ENCODE measurements around the gene CLMN. TPM values are rescaled to one million over a fixed set of nuclear protein-coding genes. Genes with fewer than 3 reads are reported as not detected.

The CLMN gene
- total RNA-seq, 3 donors from 2014 or later (not counting 1 experiment from before 2014, with no cell fraction given) = 0.80 to 2.0 (median 1.8) TPM

- no peaks in the 10 kb centered on the region for H3K27me3 ChIP-seq (ENCODE audit: control insufficient read depth, insufficient read depth, low read length)
- no peak overlapping the region for H3K27ac ChIP-seq (ENCODE audit: low read length)
- ATAC-seq = no peak
- TF ChIP-seq, protein P1, sequence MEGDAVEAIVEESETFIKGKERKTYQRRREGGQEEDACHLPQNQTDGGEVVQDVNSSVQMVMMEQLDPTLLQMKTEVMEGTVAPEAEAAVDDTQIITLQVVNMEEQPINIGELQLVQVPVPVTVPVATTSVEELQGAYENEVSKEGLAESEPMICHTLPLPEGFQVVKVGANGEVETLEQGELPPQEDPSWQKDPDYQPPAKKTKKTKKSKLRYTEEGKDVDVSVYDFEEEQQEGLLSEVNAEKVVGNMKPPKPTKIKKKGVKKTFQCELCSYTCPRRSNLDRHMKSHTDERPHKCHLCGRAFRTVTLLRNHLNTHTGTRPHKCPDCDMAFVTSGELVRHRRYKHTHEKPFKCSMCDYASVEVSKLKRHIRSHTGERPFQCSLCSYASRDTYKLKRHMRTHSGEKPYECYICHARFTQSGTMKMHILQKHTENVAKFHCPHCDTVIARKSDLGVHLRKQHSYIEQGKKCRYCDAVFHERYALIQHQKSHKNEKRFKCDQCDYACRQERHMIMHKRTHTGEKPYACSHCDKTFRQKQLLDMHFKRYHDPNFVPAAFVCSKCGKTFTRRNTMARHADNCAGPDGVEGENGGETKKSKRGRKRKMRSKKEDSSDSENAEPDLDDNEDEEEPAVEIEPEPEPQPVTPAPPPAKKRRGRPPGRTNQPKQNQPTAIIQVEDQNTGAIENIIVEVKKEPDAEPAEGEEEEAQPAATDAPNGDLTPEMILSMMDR (IDR thresholded peaks at IDR 0.05) = no peak
- Mint-ChIP-seq H3K4me3 (no peak overlapping the region), H3K36me3 (no peaks in the 10 kb centered on the region), H3K4me1 (peaks cover 0 to 6% of the 10 kb centered on the region in 2 donors), H3K27ac (no peak overlapping the region), H3K9me3 (no peaks in the 10 kb centered on the region), H3K27me3 (ENCODE audit: low read depth in 2 of 2) (peaks cover 31 to 36% of the 10 kb centered on the region in 2 donors)
- intact Hi-C loops (cut with micrococcal nuclease) = no loop called here
- no peak for DNase-seq
- no peaks in the 10 kb centered on the region for H3K4me1 ChIP-seq (ENCODE audit: control insufficient read depth, insufficient read depth, low read length)
- 72% methylated on average over 6 of the region's 6 CpGs for WGBS (ENCODE audit: insufficient coverage)
- no peaks in the 10 kb centered on the region for H3K9me3 ChIP-seq (ENCODE audit: control insufficient read depth, insufficient read depth, low read length)
- H3K36me3 ChIP-seq (ENCODE audit: control insufficient read depth, insufficient read depth, low read length) = no peaks in the 10 kb centered on the region
- no peak overlapping the region for H3K4me3 ChIP-seq (ENCODE audit: low read length)
These were observed 135.9 kb downstream of the CLMN start for GRCh38 chr14:95183532-95184412.

DNA sequence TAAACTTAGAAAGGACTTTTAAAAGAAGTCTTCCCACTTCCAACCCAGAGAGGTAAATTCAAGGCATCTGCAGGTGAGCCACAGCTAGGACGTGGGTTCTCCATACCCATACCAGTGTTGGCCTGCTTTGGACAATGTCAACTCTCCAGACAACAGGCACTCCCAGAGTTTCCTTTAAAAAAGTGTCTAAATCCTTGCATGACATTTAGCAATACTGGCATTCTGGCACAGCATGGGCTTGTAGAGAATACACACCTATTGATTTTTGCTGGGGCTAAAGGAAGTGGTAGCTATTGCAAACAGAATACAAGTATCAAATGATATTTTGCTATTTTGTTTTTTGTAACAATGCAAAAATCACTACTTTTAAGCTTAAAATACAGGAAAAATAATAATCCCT is 136.6 kb downstream of the CLMN start:
- Histone ChIP-seq H3K4me1 (ENCODE audit: control insufficient read depth, insufficient read depth, low read length) (no peaks in the 10 kb centered on the region), H3K36me3 (ENCODE audit: control insufficient read depth, insufficient read depth, low read length) (no peaks in the 10 kb centered on the region), H3K9me3 (ENCODE audit: control insufficient read depth, insufficient read depth, low read length) (no peaks in the 10 kb centered on the region), H3K4me3 (ENCODE audit: low read length) (no peak overlapping the region), H3K27me3 (ENCODE audit: control insufficient read depth, insufficient read depth, low read length) (no peaks in the 10 kb centered on the region), H3K27ac (ENCODE audit: low read length) (no peak overlapping the region)
- TF ChIP-seq, protein P1 (IDR thresholded peaks at IDR 0.05) = no peak
- Mint-ChIP-seq H3K36me3 (no peaks in the 10 kb centered on the region), H3K9me3 (no peaks in the 10 kb centered on the region), H3K27ac (no peak overlapping the region), H3K4me1 (peaks cover 0 to 6% of the 10 kb centered on the region in 2 donors), H3K27me3 (ENCODE audit: low read depth in 2 of 2) (peaks cover 26 to 33% of the 10 kb centered on the region in 2 donors), H3K4me3 (no peak overlapping the region)
- DNase-seq (no peak), ATAC-seq (no peak)
- intact Hi-C loops (cut with micrococcal nuclease) = no loop called here
- 75% methylated on average over 1 of the region's 1 CpG for WGBS (ENCODE audit: insufficient coverage)

GRCh38 chr14:95182379-95182778 is 137.3 kb downstream of the CLMN start:
- no peaks in the 10 kb centered on the region for H3K27me3 ChIP-seq (ENCODE audit: control insufficient read depth, insufficient read depth, low read length)
- ATAC-seq = no peak
- H3K4me3 Mint-ChIP-seq = no peak overlapping the region
- no peak for DNase-seq
- H3K27ac ChIP-seq (ENCODE audit: low read length) = no peak overlapping the region
- H3K9me3 Mint-ChIP-seq = no peaks in the 10 kb centered on the region
- H3K9me3 ChIP-seq (ENCODE audit: control insufficient read depth, insufficient read depth, low read length) = no peaks in the 10 kb centered on the region
- no peaks in the 10 kb centered on the region for H3K36me3 ChIP-seq (ENCODE audit: control insufficient read depth, insufficient read depth, low read length)
- intact Hi-C loops (cut with micrococcal nuclease) = no loop called here
- TF ChIP-seq, protein P1 (IDR thresholded peaks at IDR 0.05) = no peak
- no peak overlapping the region for H3K27ac Mint-ChIP-seq
- H3K4me3 ChIP-seq (ENCODE audit: low read length) = no peak overlapping the region
- no peaks in the 10 kb centered on the region for H3K36me3 Mint-ChIP-seq
- peaks cover 24 to 26% of the 10 kb centered on the region in 2 donors for H3K27me3 Mint-ChIP-seq (ENCODE audit: low read depth in 2 of 2)
- H3K4me1 ChIP-seq (ENCODE audit: control insufficient read depth, insufficient read depth, low read length) = no peaks in the 10 kb centered on the region
- WGBS (ENCODE audit: insufficient coverage) = 97% methylated on average over 8 of the region's 8 CpGs
- H3K4me1 Mint-ChIP-seq = peaks cover 0 to 6% of the 10 kb centered on the region in 2 donors

Data from natural killer cell (primary cell).